ENCODE results near the gene NAV2.
A peak's percentile ranks its signal among the peaks of the same experiment; 100 is the strongest.
"Not testable (repeated sequence)": the region's sequence is repeated elsewhere in the genome, so short reads cannot be mapped to it uniquely, and the experiment has no call there.

Gene NAV2

GRCh38 chr11:19995145-19995544 lies 282.5 kb downstream of the NAV2 start:
- DNase-seq, result no peak

GRCh38 chr11:19996571-19996970 lies 283.9 kb downstream of the NAV2 start:
- DNase-seq, result no peak

- no peak for DNase-seq
Observed at GRCh38 chr11:20000022-20000350, 287.3 kb downstream of the NAV2 start.

GRCh38 chr11:20000351-20001134 lies 287.9 kb downstream of the NAV2 start:
- peak in 25 of 51 donors; percentile 5 to 73 (median 33) for DNase-seq

- DNase-seq, result no peak
Observed at GRCh38 chr11:20002312-20003216, 289.9 kb downstream of the NAV2 start.

GRCh38 chr11:20003351-20003750 lies 290.7 kb downstream of the NAV2 start:
- DNase-seq, result no peak

- DNase-seq, result no peak
Observed at GRCh38 chr11:20004866-20005265, 292.2 kb downstream of the NAV2 start.

GRCh38 chr11:20005747-20006146 lies 293.1 kb downstream of the NAV2 start:
- no peak for DNase-seq

- not testable (repeated sequence) for DNase-seq
Observed at GRCh38 chr11:20006618-20007017, 294.0 kb downstream of the NAV2 start.

- no peak for DNase-seq
Observed at GRCh38 chr11:20007386-20007785, 294.7 kb downstream of the NAV2 start.

GRCh38 chr11:20008190-20008870 lies 295.7 kb downstream of the NAV2 start:
- peak in 1 of 51 donors; percentile 27 for DNase-seq

GRCh38 chr11:20008871-20009644 lies 296.4 kb downstream of the NAV2 start:
- DNase-seq, result no peak

- no peak for DNase-seq
Observed at GRCh38 chr11:20010156-20010850, 297.7 kb downstream of the NAV2 start.

GRCh38 chr11:20010851-20011225 lies 298.2 kb downstream of the NAV2 start:
- no peak for DNase-seq

GRCh38 chr11:20011307-20011951 lies 298.8 kb downstream of the NAV2 start:
- DNase-seq, result no peak

GRCh38 chr11:20013346-20014066 lies 300.9 kb downstream of the NAV2 start:
- DNase-seq, result no peak

GRCh38 chr11:20014067-20014402 lies 301.4 kb downstream of the NAV2 start:
- DNase-seq, result no peak

- DNase-seq, result no peak
Observed at GRCh38 chr11:20015101-20015500, 302.5 kb downstream of the NAV2 start.

Measured in hypothalamus (tissue), 51 donors.